Stomach (tissue), 4 donors: ENCODE measurements around the gene STAT5A.

Experiments
- CTCF ChIP-seq, 7 experiments: fragments of 450-650 bp in 4 of 7; fragments of 200-600 bp in 3 of 7; sonication (generic) in 3 of 7; IDR thresholded peaks; one replicate each; pipeline ENCODE4 v1.5.1; 2016 to 2019; ENCODE audit warnings: antibody characterized with exemption in 7 of 7, control low read depth in 2 of 7, mild to moderate bottlenecking in 1 of 7
- EP300 ChIP-seq: sonication (generic); formaldehyde crosslinking; IDR thresholded peaks from one replicate; pipeline ENCODE4 v1.6.1; 2017; ENCODE audit warnings: antibody characterized with exemption
- POLR2AphosphoS5 ChIP-seq, 3 donors: sonication (generic); formaldehyde crosslinking; IDR thresholded peaks; one replicate each; pipeline ENCODE4 v1.6.1; 2016; ENCODE audit warnings: antibody characterized with exemption in 3 of 3

GRCh38 chr17:42249681-42250446 is 38.4 kb upstream of the STAT5A start:
- TF ChIP-seq EP300: no peak
- TF ChIP-seq CTCF (IDR thresholded peaks at IDR 0.05): no peak
- no peak for TF ChIP-seq POLR2AphosphoS5 (IDR thresholded peaks at IDR 0.05)
